NCI-H2196 treated with DMSO at 0.1 percent for 48 hours (cell line): Measurements from ENCODE around the gene NBEA.
"Not testable (repeated sequence)": the region's sequence is repeated elsewhere in the genome, so short reads cannot be mapped to it uniquely, and the experiment has no call there.

Experiments used
- DNase-seq: peaks from one replicate; lab custom pipeline; 2025; ENCODE audit not compliant: unreplicated experiment; lab: John Stamatoyannopoulos, UW

The NBEA gene

GRCh38 chr13:35055705-35056104, 113.6 kb downstream of the NBEA start:
- no peak for DNase-seq

- DNase-seq = no peak
Measured at GRCh38 chr13:35057858-35058257, 115.8 kb downstream of the NBEA start.

- DNase-seq = not testable (repeated sequence)
Measured at GRCh38 chr13:35058585-35058984, 116.5 kb downstream of the NBEA start.

- DNase-seq = no peak
Measured at GRCh38 chr13:35086667-35087066, 144.6 kb downstream of the NBEA start.

GRCh38 chr13:35092251-35092650, 150.2 kb downstream of the NBEA start:
- no peak for DNase-seq

GRCh38 chr13:35092751-35093150, 150.7 kb downstream of the NBEA start:
- DNase-seq = no peak

- DNase-seq = no peak
Measured at GRCh38 chr13:35093356-35093755, 151.3 kb downstream of the NBEA start.

GRCh38 chr13:35106771-35107170, 164.7 kb downstream of the NBEA start:
- DNase-seq = not testable (repeated sequence)

- DNase-seq = no peak
Measured at GRCh38 chr13:35107535-35107934, 165.5 kb downstream of the NBEA start.

GRCh38 chr13:35113612-35114011, 171.5 kb downstream of the NBEA start:
- DNase-seq = not testable (repeated sequence)

GRCh38 chr13:35127466-35127865, 185.4 kb downstream of the NBEA start:
- DNase-seq = no peak

GRCh38 chr13:35129500-35129899, 187.4 kb downstream of the NBEA start:
- DNase-seq = no peak

GRCh38 chr13:35131471-35131870, 189.4 kb downstream of the NBEA start:
- no peak for DNase-seq

- DNase-seq = no peak
Measured at GRCh38 chr13:35136585-35136984, 194.5 kb downstream of the NBEA start.

- DNase-seq = no peak
Measured at GRCh38 chr13:35139591-35139990, 197.5 kb downstream of the NBEA start.

GRCh38 chr13:35140321-35140720, 198.3 kb downstream of the NBEA start:
- no peak for DNase-seq

- DNase-seq = no peak
Measured at GRCh38 chr13:35140831-35141230, 198.8 kb downstream of the NBEA start.

- DNase-seq = no peak
Measured at GRCh38 chr13:35143123-35143522, 201.1 kb downstream of the NBEA start.

- DNase-seq = no peak
Measured at GRCh38 chr13:35144166-35144890, 202.3 kb downstream of the NBEA start.

- no peak for DNase-seq
Measured at GRCh38 chr13:35146686-35147085, 204.6 kb downstream of the NBEA start.

- no peak for DNase-seq
Measured at GRCh38 chr13:35157143-35157755, 215.2 kb downstream of the NBEA start.

GRCh38 chr13:35159041-35159440, 217.0 kb downstream of the NBEA start:
- DNase-seq = no peak

- no peak for DNase-seq
Measured at GRCh38 chr13:35160896-35161295, 218.8 kb downstream of the NBEA start.
